ENCODE results near the gene CHL1. TPM values are rescaled to one million over a fixed set of nuclear protein-coding genes. Genes with fewer than 3 reads are reported as not detected.

The CHL1 gene
- total and polyA plus RNA-seq, 2 of the 8 experiments (the other 6 are each of a cell fraction or from before 2014, with no cell fraction given): 0.05 to 0.99 TPM

DNA sequence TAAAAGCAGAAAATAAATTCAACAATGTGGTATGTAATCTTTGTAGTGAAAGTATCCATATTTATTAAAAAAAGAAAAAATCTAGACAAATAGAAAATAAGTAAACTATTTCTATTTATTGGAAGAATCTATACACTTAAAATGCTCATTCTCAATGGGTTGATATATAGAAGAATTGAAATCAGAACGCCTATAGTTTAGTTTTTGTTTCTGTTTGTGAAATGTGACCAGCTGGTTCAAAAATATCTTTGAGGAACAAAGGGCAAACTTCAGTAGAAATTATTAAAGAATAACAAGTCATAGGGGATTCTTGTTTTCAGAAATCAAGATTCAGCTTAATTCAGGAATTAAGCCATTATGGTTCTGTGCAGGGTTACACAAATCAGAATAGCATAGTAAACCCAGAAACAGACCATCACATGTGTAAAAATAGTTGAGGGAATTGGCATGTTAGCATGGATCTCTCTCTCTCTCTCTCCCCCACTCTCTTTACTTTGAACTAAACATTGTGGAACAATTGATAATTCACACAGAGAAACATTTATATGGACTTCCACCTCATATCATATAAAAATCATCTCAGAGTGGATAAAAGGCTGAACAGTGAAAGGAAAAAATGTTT is 134.0 kb downstream of the CHL1 start:
- 78% methylated on average over 1 of the region's 1 CpG; no CpG with 5 or more reads in 1 of the 2 experiments for WGBS, 2 experiments (ENCODE audit: extremely low coverage in 1 of 2, insufficient coverage in 1 of 2, insufficient read length in 1 of 2, insufficient replicate concordance in 2 of 2, low coverage in 1 of 2, low lambda C conversion rate in 2 of 2, missing lambda C conversion rate in 1 of 2)
- Histone ChIP-seq H3K23ac (ENCODE audit: insufficient read length) (no peak overlapping the region), H3K4me3 (ENCODE audit: extremely low read depth in 1 of 4, insufficient read depth in 2 of 4, low read depth in 3 of 4, low read length in 4 of 4) (no peak overlapping the region), H3K27ac (ENCODE audit: low read depth, low read length) (no peak overlapping the region), H3K4ac (replicated peaks; ENCODE audit: insufficient read length, low read depth, low read length) (no peak overlapping the region), H3K27me3 (replicated peaks in 1 of 4; ENCODE audit: control insufficient read depth in 3 of 4, extremely low read depth in 1 of 4, insufficient read depth in 3 of 4, low read length in 3 of 4) (no peaks in the 10 kb centered on the region), H3K18ac (ENCODE audit: extremely low read depth, low read length) (no peak overlapping the region), H4K8ac (ENCODE audit: extremely low read depth, insufficient read depth, low read length) (no peak overlapping the region), H4K20me1 (replicated peaks in 1 of 2; ENCODE audit: control insufficient read depth in 1 of 2, insufficient read depth in 2 of 2, low read length in 2 of 2) (no peaks in the 10 kb centered on the region), H4K91ac (replicated peaks; ENCODE audit: insufficient read length, low read length) (no peak overlapping the region), H3K14ac (ENCODE audit: insufficient read length) (no peak overlapping the region), H2BK15ac (ENCODE audit: low read length) (no peak overlapping the region), H3K23me2 (ENCODE audit: low read depth, low read length) (no peaks in the 10 kb centered on the region), H3K79me2 (ENCODE audit: control insufficient read depth in 1 of 2, insufficient read depth in 2 of 2, low read length in 2 of 2) (no peaks in the 10 kb centered on the region), H2AFZ (ENCODE audit: low read length) (no peak overlapping the region), H3K4me2 (ENCODE audit: insufficient read depth in 1 of 2, low read depth in 2 of 2, low read length in 2 of 2) (no peak overlapping the region), H2AK5ac (ENCODE audit: low read depth, low read length) (no peak overlapping the region), H3K9me3 (ENCODE audit: insufficient read depth in 2 of 2, low read depth in 1 of 2, low read length in 1 of 2) (no peaks in the 10 kb centered on the region), H3K79me1 (ENCODE audit: low read depth, low read length) (no peaks in the 10 kb centered on the region), H2BK20ac (ENCODE audit: low read length) (no peak overlapping the region), H3K56ac (replicated peaks; ENCODE audit: insufficient read length, low read depth, low read length) (no peak overlapping the region), H3K36me3 (ENCODE audit: control insufficient read depth in 2 of 4, insufficient read depth in 4 of 4, low read length in 3 of 4) (no peaks in the 10 kb centered on the region), H4K5ac (ENCODE audit: insufficient read length, low read depth, low read length) (no peak overlapping the region), H2BK5ac (ENCODE audit: low read depth, low read length) (no peak overlapping the region), H2BK120ac (replicated peaks; ENCODE audit: low read depth, low read length) (no peak overlapping the region), H2BK12ac (ENCODE audit: low read depth, low read length) (no peak overlapping the region), H3K9ac (replicated peaks in 1 of 4; ENCODE audit: extremely low read depth in 1 of 4, low read depth in 3 of 4, low read length in 3 of 4) (no peak overlapping the region), H3K4me1 (replicated peaks in 1 of 4; ENCODE audit: control insufficient read depth in 3 of 4, insufficient read depth in 4 of 4, low read length in 3 of 4) (no peaks in the 10 kb centered on the region)
- DNase-seq (ENCODE audit: low read depth in 1 of 2, low spot score in 2 of 2) (no peak), FAIRE-seq (no peak)
- TF ChIP-seq SIX5 (IDR thresholded peaks at IDR 0.05; ENCODE audit: low read depth, low read length): no peak
- TF ChIP-seq SRF (IDR thresholded peaks at IDR 0.05; ENCODE audit: low read depth, low read length): no peak
- TF ChIP-seq NANOG (IDR thresholded peaks at IDR 0.05; ENCODE audit: insufficient read depth, low read depth, low read length, poor library complexity, severe bottlenecking): no peak
- no peak for TF ChIP-seq GABPA (IDR thresholded peaks at IDR 0.05; ENCODE audit: borderline replicate concordance, insufficient read depth, low read length)
- TF ChIP-seq HDAC6 (IDR thresholded peaks at IDR 0.05; ENCODE audit: low read depth, low read length): no peak
- ChIA-PET POLR2A (ENCODE audit: partially characterized antibody) (no interaction called here), CTCF (ENCODE audit: partially characterized antibody) (no interaction called here)
